A375 (cell line): ENCODE measurements around the gene TEX54. TPM values are rescaled to one million over a fixed set of nuclear protein-coding genes. Genes with fewer than 3 reads are reported as not detected.

Experiments
- small RNA-seq: library from RNA; depleted of rRNA; stranded (forward); fragments of <200 nt; gene quantifications from one replicate; pipeline ENCODE3, GENCODE V24; 2014
- total RNA-seq: library from RNA; depleted of rRNA; stranded (reverse); fragments of >200 nt; shearing (Covaris generic); gene quantifications from 2 replicates; pipeline ENCODE4 v1.2.3, GENCODE V29; 2014; rRNA removed

The TEX54 gene
- total RNA-seq: 1.5 TPM in 1 of 2 replicates, not detected in the other

DNA sequence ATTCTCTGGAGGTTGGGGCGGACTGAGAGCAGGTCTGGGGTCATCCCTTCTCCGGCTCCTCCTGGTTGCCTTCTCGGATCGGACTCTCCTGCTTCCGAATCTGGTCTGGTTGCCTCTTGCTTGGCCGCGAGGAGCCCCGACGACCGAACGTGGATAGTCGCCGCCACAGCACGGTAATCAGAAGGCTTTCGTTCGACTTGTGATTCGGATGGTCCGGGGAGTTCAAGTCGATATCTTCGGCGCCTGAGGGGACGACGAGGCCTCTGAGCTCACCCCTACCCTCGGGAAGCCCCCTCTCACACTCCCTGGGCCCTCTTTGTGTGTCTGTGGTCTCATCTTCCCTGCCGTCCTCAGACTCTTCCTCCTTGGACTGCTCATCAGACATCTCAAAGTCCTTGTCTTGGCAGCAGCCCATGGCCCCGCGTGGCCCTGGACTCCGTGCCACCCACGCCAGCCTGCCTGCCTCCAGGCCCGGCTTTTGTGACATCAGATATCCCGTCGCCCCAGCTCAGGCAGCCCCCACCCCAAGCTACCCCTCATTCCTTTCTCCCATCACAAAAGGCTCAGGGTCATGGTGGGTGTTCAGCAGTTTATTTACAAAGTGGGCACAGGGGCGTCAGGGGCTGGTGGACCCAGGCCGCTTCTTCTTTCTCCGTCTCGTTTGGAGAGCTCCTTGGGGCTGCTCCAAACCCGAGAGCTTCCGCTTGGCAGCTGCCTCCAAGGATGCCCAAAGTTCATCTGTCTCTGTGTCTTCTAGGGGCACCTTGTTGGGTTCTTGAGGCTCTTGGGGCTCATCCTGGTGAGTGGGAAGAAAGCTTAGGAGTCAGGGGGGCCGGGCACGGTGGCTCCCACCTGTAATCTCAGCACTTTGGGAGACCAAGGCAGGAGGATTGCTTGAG lies at the start of gene TEX54:
TSS of gene TEX54 (minus strand) at position 506 of the 899 bp plus-strand sequence.

DNA sequence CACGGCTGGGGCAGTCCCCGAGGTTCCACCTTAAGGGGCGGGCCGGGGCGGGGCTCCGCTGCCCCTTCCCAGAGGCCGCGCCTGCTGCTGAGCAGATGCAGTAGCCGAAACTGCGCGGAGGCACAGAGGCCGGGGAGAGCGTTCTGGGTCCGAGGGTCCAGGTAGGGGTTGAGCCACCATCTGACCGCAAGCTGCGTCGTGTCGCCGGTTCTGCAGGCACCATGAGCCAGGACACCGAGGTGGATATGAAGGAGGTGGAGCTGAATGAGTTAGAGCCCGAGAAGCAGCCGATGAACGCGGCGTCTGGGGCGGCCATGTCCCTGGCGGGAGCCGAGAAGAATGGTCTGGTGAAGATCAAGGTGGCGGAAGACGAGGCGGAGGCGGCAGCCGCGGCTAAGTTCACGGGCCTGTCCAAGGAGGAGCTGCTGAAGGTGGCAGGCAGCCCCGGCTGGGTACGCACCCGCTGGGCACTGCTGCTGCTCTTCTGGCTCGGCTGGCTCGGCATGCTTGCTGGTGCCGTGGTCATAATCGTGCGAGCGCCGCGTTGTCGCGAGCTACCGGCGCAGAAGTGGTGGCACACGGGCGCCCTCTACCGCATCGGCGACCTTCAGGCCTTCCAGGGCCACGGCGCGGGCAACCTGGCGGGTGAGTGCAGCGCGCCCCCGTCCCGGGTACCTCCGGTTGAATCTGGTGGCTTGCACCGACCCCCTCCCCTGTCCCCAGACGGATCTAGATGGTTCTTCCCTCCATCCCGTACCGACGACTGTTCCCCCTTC lies 48.4 kb upstream of the TEX54 start, which contains the start of gene SLC3A2:
TSS of gene SLC3A2 (plus strand) at position 94 of the 776 bp plus-strand sequence. CDS start at position 222, 128 bp downstream.

DNA sequence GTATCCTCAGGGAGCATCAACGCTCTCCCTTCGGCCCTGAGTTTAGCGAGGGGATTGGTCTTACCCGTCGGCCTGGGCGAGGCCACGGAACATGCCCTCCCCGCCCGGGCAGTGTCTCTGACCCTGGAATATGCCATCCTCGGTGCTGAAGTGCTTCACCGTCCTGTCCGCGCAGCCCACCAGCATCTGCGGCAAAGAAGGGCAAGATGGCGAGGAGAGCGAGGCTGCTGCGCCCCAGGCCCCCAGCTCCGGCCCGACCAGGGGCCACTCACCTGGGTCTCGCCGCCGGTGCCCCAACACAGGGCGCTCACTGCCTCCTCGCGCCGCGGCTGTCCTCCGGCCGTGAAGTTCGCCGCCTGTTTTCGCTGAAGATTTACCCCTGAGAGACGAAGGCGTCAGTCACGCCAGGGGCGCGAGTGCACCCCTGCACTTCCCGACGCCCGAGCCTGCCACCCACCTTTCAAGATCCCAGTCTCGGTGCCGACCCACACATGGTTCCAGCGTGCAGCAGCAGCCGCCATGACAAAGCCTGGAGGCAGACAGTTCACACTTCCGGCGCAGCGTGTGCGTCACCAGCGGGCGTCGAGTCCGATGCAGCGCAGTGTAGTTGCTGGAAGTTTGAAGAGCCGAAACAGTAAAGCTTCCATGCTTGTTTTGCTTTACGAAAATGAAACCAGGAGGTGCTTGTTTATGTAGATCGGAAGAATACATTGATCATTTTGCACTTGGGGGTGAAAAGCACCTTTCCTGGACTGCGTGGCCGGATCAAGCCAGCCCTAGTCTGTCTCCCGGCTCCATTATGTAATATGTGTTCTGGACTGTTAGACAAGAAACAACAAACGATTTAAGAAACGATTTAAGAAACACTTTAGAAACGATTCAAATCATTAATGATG lies 6.7 kb upstream of the TEX54 start, which contains the start of gene WDR74:
TSS of gene WDR74 (minus strand) at position 541 of the 896 bp plus-strand sequence. CDS start at position 521, 20 bp downstream.

DNA sequence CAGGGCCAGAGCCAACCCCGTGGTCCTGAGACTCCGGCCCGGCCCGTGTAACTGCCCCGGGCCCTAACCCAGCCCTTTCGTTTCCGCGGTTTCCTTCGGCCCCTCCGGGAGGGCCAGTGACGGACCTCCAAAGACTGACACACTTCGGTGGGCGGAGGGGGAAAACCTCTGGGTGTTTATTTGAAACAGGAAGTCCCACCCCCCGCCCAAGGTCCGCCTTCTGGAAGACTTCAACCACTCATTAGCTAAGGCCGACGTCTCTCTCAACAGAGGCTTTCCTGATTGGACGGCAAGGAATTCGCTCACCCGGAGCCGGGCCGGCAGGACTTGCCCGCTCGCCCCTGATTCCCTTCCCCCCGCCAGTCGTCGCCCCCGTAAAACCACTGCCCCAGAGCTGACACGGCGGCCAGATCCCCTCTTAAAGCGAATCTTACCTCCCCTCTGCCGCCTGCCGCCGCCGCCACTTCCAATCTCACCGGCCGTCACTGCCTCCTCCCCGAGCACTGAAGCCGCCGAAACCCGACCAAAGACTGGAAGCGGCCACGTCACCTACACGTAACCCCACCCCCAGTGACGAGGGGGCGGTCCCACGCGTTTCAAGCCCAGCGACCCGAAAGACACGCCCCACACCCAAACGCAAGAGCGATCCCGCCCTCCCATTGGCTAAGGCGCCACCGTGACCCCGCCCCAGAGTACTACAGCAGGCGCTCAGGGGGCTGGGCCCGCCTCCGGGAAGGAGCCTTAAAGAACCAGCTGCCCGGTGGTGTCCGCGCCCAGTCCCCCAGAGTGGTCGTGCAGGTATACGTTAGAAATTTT lies 913 bp downstream of the TEX54 start, which contains the start of gene STX5:
TSS of gene STX5 (minus strand) at position 532 of the 816 bp plus-strand sequence. CDS start 808 bp downstream, outside the sequence.

DNA sequence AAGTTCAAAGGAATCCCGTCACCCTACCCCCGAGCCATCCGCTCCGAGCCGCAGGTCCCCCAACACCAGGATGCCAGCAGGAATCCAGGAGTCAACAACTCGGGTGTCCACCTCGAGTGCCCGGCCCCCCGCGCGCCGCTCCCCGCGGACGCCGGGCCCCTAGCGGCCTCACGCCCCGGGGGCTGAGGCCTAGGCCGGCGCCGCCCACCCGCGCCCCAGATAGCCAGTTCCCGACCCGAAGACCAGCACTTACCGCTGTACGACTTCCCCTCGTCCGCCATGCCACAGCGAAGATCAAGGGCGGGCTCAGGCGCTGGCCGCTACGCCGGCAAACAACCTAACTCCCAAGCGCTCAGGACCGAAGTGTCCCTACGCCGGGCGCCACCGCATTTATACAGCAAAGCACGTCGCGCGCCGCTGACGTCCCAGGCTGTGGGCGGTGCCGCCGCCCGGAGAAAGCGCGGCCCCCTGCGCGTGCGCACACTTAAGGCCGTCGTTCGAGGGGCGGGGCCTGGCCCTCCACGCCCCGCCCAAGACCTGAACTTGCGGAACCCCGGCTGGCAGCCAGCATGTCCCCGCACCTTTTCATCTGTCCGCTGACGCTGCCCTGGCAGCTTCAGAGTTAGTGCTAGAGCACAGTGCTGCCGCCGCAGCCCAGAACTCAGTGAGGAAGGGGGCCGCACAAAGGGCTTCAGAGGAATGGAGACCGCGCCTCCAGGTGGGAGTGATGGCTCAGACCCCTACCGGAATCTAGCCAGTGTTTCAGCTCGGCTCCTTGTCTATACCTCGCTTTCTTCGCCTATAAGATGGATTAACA lies 27.4 kb downstream of the TEX54 start, which contains the start of gene NXF1:
TSS of gene NXF1 (minus strand) at position 365 of the 817 bp plus-strand sequence. CDS start at position 281, 84 bp downstream.

GRCh38 chr11:62791501-62792201 lies 41.0 kb downstream of the TEX54 start, which contains the start of gene TMEM223:
TSS of gene TMEM223 (minus strand) at chr11:62792006. CDS start at chr11:62791994, 12 bp downstream.

DNA sequence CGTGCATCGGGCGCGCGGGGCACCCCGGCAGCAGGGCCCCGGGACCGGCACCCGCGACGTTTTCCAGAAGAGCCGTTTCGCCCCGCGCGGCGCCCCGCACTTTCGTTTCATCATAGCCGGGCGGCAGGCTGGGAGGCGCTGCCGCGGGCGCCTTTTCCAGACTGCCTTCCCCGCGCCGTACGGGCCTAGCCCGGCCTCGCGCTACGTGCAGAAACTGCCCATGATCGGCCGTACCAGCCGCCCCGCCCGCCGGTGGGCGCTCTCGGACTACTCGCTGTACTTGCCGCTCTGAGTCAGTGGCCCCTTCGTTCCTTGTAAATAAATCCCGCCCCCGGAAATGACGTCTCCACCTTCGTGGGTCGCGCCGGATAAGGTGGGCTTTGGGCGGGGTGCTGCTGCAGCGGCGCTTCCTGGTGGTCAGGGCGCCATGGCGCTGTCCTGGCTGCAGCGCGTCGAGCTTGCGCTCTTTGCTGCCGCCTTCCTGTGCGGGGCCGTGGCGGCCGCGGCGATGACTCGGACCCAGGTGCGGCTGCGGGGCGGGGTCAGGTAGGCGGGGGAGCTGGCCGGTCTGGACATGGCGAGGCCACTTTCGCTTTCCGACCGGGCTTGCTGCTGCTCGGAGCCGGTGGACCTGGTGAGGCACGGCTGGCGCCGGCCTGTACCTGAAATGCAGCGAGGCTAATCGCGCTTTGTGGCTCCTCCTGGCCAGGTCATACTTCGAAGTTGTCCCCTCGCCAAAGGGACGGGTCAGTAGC lies 45.5 kb downstream of the TEX54 start, which contains the start of gene TMEM179B:
TSS of gene TMEM179B (plus strand) at position 398 of the 755 bp plus-strand sequence. CDS start at position 428, 30 bp downstream.

Small RNAs within 50 kb of the gene (small RNA-seq; reads per million reads assigned to genes)
- gene MIR6514 (not detected), gene RF00099 (not detected), gene RNU6-118P (not detected), gene SNORD22 (not detected), gene SNORD26 (not detected), gene SNORD27 (not detected), gene SNORD28 (not detected), gene SNORD30 (38.8 reads per million, percentile 94 among the genes with 10 or more reads in this experiment)

Other genes starting within 250 kb of the TEX54 start
- 18.9 and 28.1 TPM in 2 replicates for gene TUT1, start 241.3 kb downstream of the TEX54 start, total RNA-seq
- gene MTA2, start 231.0 kb downstream of the TEX54 start, total RNA-seq: 153 and 165 TPM in 2 replicates
- gene EML3, start 220.1 kb downstream of the TEX54 start, total RNA-seq: 41.0 and 43.7 TPM in 2 replicates
- gene ROM1, start 219.6 kb downstream of the TEX54 start, total RNA-seq: 8.4 and 13.0 TPM in 2 replicates
- gene B3GAT3, start 210.9 kb downstream of the TEX54 start, total RNA-seq: 84.1 and 103 TPM in 2 replicates
- 234 and 237 TPM in 2 replicates for gene GANAB, start 186.2 kb downstream of the TEX54 start, total RNA-seq
- 21.1 and 24.6 TPM in 2 replicates for gene INTS5, start 179.5 kb downstream of the TEX54 start, total RNA-seq
- 258 and 334 TPM in 2 replicates for gene C11orf98, start 167.6 kb downstream of the TEX54 start, total RNA-seq
- 19.2 and 33.6 TPM in 2 replicates for gene CSKMT, start 167.5 kb downstream of the TEX54 start, total RNA-seq
- 27.7 and 35.5 TPM in 2 replicates for gene UQCC3, start 161.2 kb downstream of the TEX54 start, total RNA-seq
- gene LBHD1, start 160.6 kb downstream of the TEX54 start, total RNA-seq: 9.0 and 13.3 TPM in 2 replicates
- gene UBXN1, start 153.8 kb downstream of the TEX54 start, total RNA-seq: 306 and 324 TPM in 2 replicates
- gene LRRN4CL, start 143.3 kb downstream of the TEX54 start, total RNA-seq: 0.21 and 0.23 TPM in 2 replicates
- gene BSCL2, start 125.4 kb downstream of the TEX54 start, total RNA-seq: 87.7 and 115 TPM in 2 replicates
- not detected in 2 replicates for gene GNG3, start 125.2 kb downstream of the TEX54 start, total RNA-seq
- 13.6 and 14.1 TPM in 2 replicates for gene HNRNPUL2, start 105.4 kb downstream of the TEX54 start, total RNA-seq
- gene TTC9C, start 104.4 kb downstream of the TEX54 start, total RNA-seq: 37.5 and 48.1 TPM in 2 replicates
- gene ZBTB3, start 78.7 kb downstream of the TEX54 start, total RNA-seq: 5.0 and 6.7 TPM in 2 replicates
- gene POLR2G, start 71.3 kb downstream of the TEX54 start, total RNA-seq: 143 and 148 TPM in 2 replicates
- 33.0 and 39.5 TPM in 2 replicates for gene TAF6L, start 61.4 kb downstream of the TEX54 start, total RNA-seq
- 61.4 and 91.5 TPM in 2 replicates for gene TMEM179B, start 45.4 kb downstream of the TEX54 start, total RNA-seq
- gene TMEM223, start 40.8 kb downstream of the TEX54 start, total RNA-seq: 47.6 and 57.5 TPM in 2 replicates
- gene NXF1, start 27.4 kb downstream of the TEX54 start, total RNA-seq: 35.6 and 42.9 TPM in 2 replicates
- 33.8 and 38.8 TPM in 2 replicates for gene STX5, start 790 bp downstream of the TEX54 start, total RNA-seq
- gene WDR74, start 6.7 kb upstream of the TEX54 start, total RNA-seq: 204 and 215 TPM in 2 replicates
- gene SLC3A2, start 48.1 kb upstream of the TEX54 start, total RNA-seq: 739 and 838 TPM in 2 replicates
- 0.30 and 0.56 TPM in 2 replicates for gene CHRM1, start 88.5 kb upstream of the TEX54 start, total RNA-seq
- not detected in 2 replicates for gene SLC22A6, start 152.1 kb upstream of the TEX54 start, total RNA-seq
- gene SLC22A8, start 183.0 kb upstream of the TEX54 start, total RNA-seq: not detected in 2 replicates